Endothelial cell (in vitro differentiated cells): Measurements from ENCODE around the gene AP1B1. TPM values are rescaled to one million over a fixed set of nuclear protein-coding genes. Genes with fewer than 3 reads are reported as not detected.
A peak's percentile ranks its signal among the peaks of the same experiment; 100 is the strongest.

Source experiments
- DNase-seq: peaks from one replicate; pipeline ENCODE4 v3.0.0; 2021; ENCODE audit warnings: low spot score
- H3K27ac Mint-ChIP-seq: one replicate; pipeline ENCODE4 v1.8.0; 2021; ENCODE audit warnings: mixed read lengths, inconsistent platforms; ENCODE audit not compliant: unreplicated experiment
- H3K27me3 Mint-ChIP-seq: one replicate; pipeline ENCODE4 v1.8.0; 2021; ENCODE audit warnings: mild to moderate bottlenecking, moderate library complexity, mixed read lengths, inconsistent platforms; ENCODE audit not compliant: unreplicated experiment
- H3K36me3 Mint-ChIP-seq: one replicate; pipeline ENCODE4 v1.8.0; 2021; ENCODE audit warnings: mild to moderate bottlenecking, low read depth, mixed read lengths, inconsistent platforms; ENCODE audit not compliant: unreplicated experiment
- H3K4me1 Mint-ChIP-seq: one replicate; pipeline ENCODE4 v1.8.0; 2021; ENCODE audit warnings: mild to moderate bottlenecking, mixed read lengths, inconsistent platforms; ENCODE audit not compliant: unreplicated experiment
- H3K4me3 Mint-ChIP-seq: one replicate; pipeline ENCODE4 v1.8.0; 2021; ENCODE audit warnings: mild to moderate bottlenecking, mixed read lengths, inconsistent platforms; ENCODE audit not compliant: unreplicated experiment
- H3K9me3 Mint-ChIP-seq: one replicate; pipeline ENCODE4 v1.8.0; 2021; ENCODE audit warnings: mixed read lengths, inconsistent platforms; ENCODE audit not compliant: unreplicated experiment
- CTCF ChIP-seq: fragments of 200-600 bp; sonication (generic); IDR thresholded peaks from one replicate; pipeline ENCODE4 v1.5.0; 2021; ENCODE audit warnings: antibody characterized with exemption; ENCODE audit not compliant: unreplicated experiment
- total RNA-seq: library from RNA; stranded (reverse); fragmentation: NEBNext Ultra II Directional; extraction: Animal tissue kit (Norgen Biotek cat#: 25700); gene quantifications from one replicate; pipeline ENCODE4 v1.2.1, GENCODE V29; 2021; ENCODE audit not compliant: unreplicated experiment

The AP1B1 gene
- total RNA-seq, 1 donor from 2014 or later, result 316 TPM

- no peak for DNase-seq
- no peak for TF ChIP-seq CTCF
- H3K9me3 Mint-ChIP-seq, result no peaks in the 10 kb centered on the region
- no peaks in the 10 kb centered on the region for H3K4me1 Mint-ChIP-seq
- peak overlapping the region; percentile 67 for H3K4me3 Mint-ChIP-seq
- H3K27ac Mint-ChIP-seq, result peak overlapping the region; percentile 57
- H3K27me3 Mint-ChIP-seq, result peaks cover 4% of the 10 kb centered on the region
- H3K36me3 Mint-ChIP-seq, result peaks cover 70% of the 10 kb centered on the region
Observed at GRCh38 chr22:29351891-29352290, 36.5 kb downstream of the AP1B1 start.

DNA sequence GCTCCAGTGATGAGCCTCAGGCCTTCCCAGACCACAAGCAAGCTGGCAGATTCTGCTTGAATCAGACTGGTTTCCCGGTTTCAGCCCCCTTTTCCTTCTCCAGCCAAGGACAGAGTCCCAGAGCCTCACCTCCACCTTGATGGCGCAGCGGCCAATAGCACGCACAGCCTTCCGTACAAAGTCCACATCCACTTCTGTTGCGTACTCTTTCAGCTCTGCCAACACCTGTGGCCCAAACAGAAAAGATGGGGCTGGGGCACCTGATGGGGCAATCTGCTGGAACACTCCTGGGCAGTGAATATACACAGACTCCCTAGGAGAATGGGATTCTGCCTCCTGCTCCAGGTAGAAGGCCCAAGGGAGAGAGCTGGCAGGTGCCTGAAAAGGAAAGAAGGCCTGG, 37.3 kb downstream of the AP1B1 start:
- no peak for TF ChIP-seq CTCF
- no peaks in the 10 kb centered on the region for H3K4me1 Mint-ChIP-seq

GRCh38 chr22:29348956-29349355, 39.4 kb downstream of the AP1B1 start:
- Mint-ChIP-seq H3K27ac (no peak overlapping the region), H3K9me3 (no peaks in the 10 kb centered on the region), H3K27me3 (no peaks in the 10 kb centered on the region), H3K4me1 (no peaks in the 10 kb centered on the region), H3K4me3 (peak overlapping the region; percentile 17), H3K36me3 (peaks cover 59% of the 10 kb centered on the region)
- TF ChIP-seq CTCF, result no peak
- DNase-seq, result no peak

More for the DNA sequence above, 37.3 kb downstream of the AP1B1 start:
- no peak for DNase-seq
- H3K27me3 Mint-ChIP-seq, result peaks cover 4% of the 10 kb centered on the region
- H3K36me3 Mint-ChIP-seq, result peaks cover 67% of the 10 kb centered on the region
- H3K4me3 Mint-ChIP-seq, result no peak overlapping the region
- no peaks in the 10 kb centered on the region for H3K9me3 Mint-ChIP-seq
- H3K27ac Mint-ChIP-seq, result no peak overlapping the region

- Mint-ChIP-seq H3K36me3 (peaks cover 51% of the 10 kb centered on the region), H3K4me3 (no peak overlapping the region)
Observed at GRCh38 chr22:29348041-29348440, 40.3 kb downstream of the AP1B1 start.

GRCh38 chr22:29346659-29347058, 41.7 kb downstream of the AP1B1 start:
- H3K9me3 Mint-ChIP-seq, result no peaks in the 10 kb centered on the region
- H3K36me3 Mint-ChIP-seq, result peaks cover 58% of the 10 kb centered on the region
- TF ChIP-seq CTCF, result no peak
- no peak overlapping the region for H3K4me3 Mint-ChIP-seq
- H3K27me3 Mint-ChIP-seq, result no peaks in the 10 kb centered on the region
- peaks cover 4% of the 10 kb centered on the region for H3K4me1 Mint-ChIP-seq
- no peak overlapping the region for H3K27ac Mint-ChIP-seq
- DNase-seq, result no peak

More at GRCh38 chr22:29348041-29348440, 40.3 kb downstream of the AP1B1 start:
- TF ChIP-seq CTCF, result no peak
- Mint-ChIP-seq H3K9me3 (no peaks in the 10 kb centered on the region), H3K4me1 (no peaks in the 10 kb centered on the region), H3K27ac (peak overlapping the region; percentile 28), H3K27me3 (no peaks in the 10 kb centered on the region)
- DNase-seq, result no peak
